H1 (cell line): ENCODE measurements around the gene CETN1. TPM values are rescaled to one million over a fixed set of nuclear protein-coding genes. Genes with fewer than 3 reads are reported as not detected.

ENCODE experiments used
- EGR1 ChIP-seq: IDR thresholded peaks from 2 replicates; pipeline ENCODE4 v1.6.1; 2011; ENCODE audit warnings: low read depth, low read length, borderline replicate concordance
- GTF2F1 ChIP-seq: IDR thresholded peaks from 2 replicates; pipeline ENCODE4 v1.6.1; 2012; ENCODE audit warnings: low read depth, low read length, improper control_type of control experiment, borderline replicate concordance
- polyA plus RNA-seq, 7 experiments: library from polyadenylated mRNA; depleted of rRNA in 3 of 7; stranded (reverse) in 5 of 7; unstranded in 2 of 7; fragments of >200 nt in 5 of 7; fragments of 200-250 nt in 2 of 7; gene quantifications; 1 replicate in 5 of 7; 2 replicates in 1 of 7; 4 replicates in 1 of 7; pipeline versions ENCODE4 v1.2.1 to v1.2.3, GENCODE V29; 2011 to 2013; ENCODE audit warnings: missing spikeins in 2 of 7, mixed read lengths in 2 of 7
- total RNA-seq: library from RNA; stranded (reverse); fragmentation: NEBNext Ultra II Directional; extraction: Animal tissue kit (Norgen Biotek cat#: 25700); gene quantifications from 2 replicates; pipeline ENCODE4 v1.2.1, GENCODE V29; 2021

Gene CETN1
- total and polyA plus RNA-seq, 2 of the 8 experiments (the other 6 are each of a cell fraction or from before 2014, with no cell fraction given) = not detected

DNA sequence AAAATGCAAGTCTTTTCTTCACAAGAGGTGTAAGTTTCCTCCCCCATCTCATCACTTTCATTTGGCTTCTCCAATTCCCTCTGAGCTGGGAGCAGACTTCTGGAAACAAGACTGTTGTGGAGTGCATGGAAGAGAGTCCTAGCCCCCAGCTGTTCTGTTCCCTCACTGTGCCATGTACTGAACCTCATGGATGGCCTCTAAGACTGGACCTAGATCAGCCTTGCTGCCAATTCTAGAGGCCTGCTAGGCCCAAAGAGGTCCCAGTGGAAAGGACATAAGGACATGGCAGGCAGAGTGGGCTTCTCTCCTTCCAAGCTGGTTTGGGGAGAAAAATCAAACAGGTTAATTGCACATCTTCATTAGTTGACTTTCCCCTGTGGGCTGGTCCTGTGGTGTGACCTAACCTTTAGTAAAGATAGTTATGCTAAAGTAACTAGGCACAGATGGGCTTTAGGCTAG, 7.3 kb upstream of the CETN1 start (continued):
- TF ChIP-seq GTF2F1 (no peak), EGR1 (no peak)
